ENCODE results near the gene SUMF1.
A peak's percentile ranks its signal among the peaks of the same experiment; 100 is the strongest.
"Not testable (repeated sequence)": the region's sequence is repeated elsewhere in the genome, so short reads cannot be mapped to it uniquely, and the experiment has no call there.

SUMF1 gene

DNA sequence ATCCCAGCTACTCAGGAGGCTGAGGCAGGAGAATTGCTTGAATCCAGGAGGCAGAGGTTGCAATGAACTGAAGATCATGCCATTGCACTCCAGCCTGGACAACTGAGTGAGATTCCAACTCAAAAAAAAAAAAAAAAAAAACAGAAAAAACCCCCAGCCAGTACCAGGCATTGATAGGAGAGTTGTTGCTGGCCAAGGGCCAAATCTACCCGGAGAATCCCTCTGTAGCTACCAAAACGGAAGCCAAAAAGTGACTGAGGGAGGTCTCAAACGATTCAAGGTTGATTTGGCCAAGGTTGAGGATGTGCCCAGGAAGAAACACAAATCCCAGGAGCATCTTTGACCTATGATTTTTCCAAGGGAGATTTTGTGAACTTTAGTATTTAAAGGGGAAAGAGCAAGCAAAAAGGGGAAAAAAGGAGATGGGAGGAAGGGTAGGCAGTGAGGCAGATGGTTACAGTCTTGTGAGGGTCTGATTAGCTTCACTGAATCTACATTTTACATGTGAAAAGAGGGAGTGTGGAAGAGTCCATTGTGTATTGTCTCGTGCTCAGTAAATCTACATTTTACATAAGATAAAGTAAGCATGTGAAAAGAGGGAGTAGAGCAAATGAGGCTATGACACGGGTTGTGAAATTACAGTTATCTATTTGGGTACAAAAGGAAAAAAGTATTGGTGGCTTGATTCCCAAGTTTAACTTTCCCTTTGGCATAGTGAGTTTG, 131.1 kb downstream of the SUMF1 start:
- peaks cover 16% of the 10 kb centered on the region for H3K4me1 ChIP-seq
- H3K9me3 ChIP-seq, result no peaks in the 10 kb centered on the region
- H3K4me3 ChIP-seq, result no peak overlapping the region
- DNase-seq (ENCODE audit: low spot score in 2 of 2), result peak; percentile 53 to 77
- in situ Hi-C loops (cut with MboI; ENCODE audit: low sequenced_read_pairs), result no loop called here
- H3K27me3 ChIP-seq (ENCODE audit: low read depth), result no peaks in the 10 kb centered on the region
- no peaks in the 10 kb centered on the region for H3K36me3 ChIP-seq (replicated peaks)

- H3K4me1 ChIP-seq, result peaks cover 9% of the 10 kb centered on the region
- no peaks in the 10 kb centered on the region for H3K9me3 ChIP-seq
- no peaks in the 10 kb centered on the region for H3K36me3 ChIP-seq (replicated peaks)
- in situ Hi-C loops (cut with MboI; ENCODE audit: low sequenced_read_pairs), result no loop called here
- no peak for DNase-seq (ENCODE audit: low spot score in 2 of 2)
- H3K4me3 ChIP-seq, result no peak overlapping the region
- H3K27me3 ChIP-seq (ENCODE audit: low read depth), result no peaks in the 10 kb centered on the region
Observed at GRCh38 chr3:4334548-4334947, 132.5 kb downstream of the SUMF1 start.

- peaks cover 9% of the 10 kb centered on the region for H3K4me1 ChIP-seq
- in situ Hi-C loops (cut with MboI; ENCODE audit: low sequenced_read_pairs), result no loop called here
- H3K27me3 ChIP-seq (ENCODE audit: low read depth), result no peaks in the 10 kb centered on the region
- no peak overlapping the region for H3K4me3 ChIP-seq
- no peak for DNase-seq (ENCODE audit: low spot score in 2 of 2)
- no peaks in the 10 kb centered on the region for H3K36me3 ChIP-seq (replicated peaks)
- H3K9me3 ChIP-seq, result 0 out of 2 replicates have a peak, but pooled peaks cover 3% of the 10 kb centered on the region
Observed at GRCh38 chr3:4332991-4333390, 134.1 kb downstream of the SUMF1 start.

DNA sequence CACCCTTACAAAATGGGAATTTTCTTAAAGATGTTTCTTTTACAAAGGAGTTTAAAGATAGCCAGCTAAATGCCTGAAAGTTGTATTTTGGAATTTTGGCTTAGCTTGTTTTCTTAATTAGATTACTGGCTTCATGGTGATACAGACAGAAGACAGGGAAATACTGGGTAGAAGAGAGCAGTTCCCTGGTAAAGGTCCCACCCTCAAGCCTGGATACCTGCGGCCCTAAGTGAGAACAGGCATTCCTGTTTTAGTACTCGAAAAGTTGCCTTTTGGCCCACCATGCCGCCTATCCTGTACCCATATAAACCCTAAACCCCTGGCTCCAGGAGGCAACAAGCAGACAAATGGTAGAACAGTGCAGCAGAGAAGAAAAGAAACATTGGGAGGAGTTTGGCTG, 134.5 kb downstream of the SUMF1 start:
- H3K4me1 ChIP-seq, result peaks cover 9% of the 10 kb centered on the region
- H3K36me3 ChIP-seq (replicated peaks), result no peaks in the 10 kb centered on the region
- H3K9me3 ChIP-seq, result 0 out of 2 replicates have a peak, but pooled peaks cover 3% of the 10 kb centered on the region
- DNase-seq (ENCODE audit: low spot score in 2 of 2), result no peak
- in situ Hi-C loops (cut with MboI; ENCODE audit: low sequenced_read_pairs), result no loop called here
- no peaks in the 10 kb centered on the region for H3K27me3 ChIP-seq (ENCODE audit: low read depth)
- H3K4me3 ChIP-seq, result no peak overlapping the region

- in situ Hi-C loops (cut with MboI; ENCODE audit: low sequenced_read_pairs), result no loop called here
- Histone ChIP-seq H3K9me3 (0 out of 2 replicates have a peak, but pooled peaks cover 3% of the 10 kb centered on the region), H3K4me1 (peaks cover 9% of the 10 kb centered on the region), H3K27me3 (ENCODE audit: low read depth) (no peaks in the 10 kb centered on the region), H3K4me3 (no peak overlapping the region), H3K36me3 (replicated peaks) (no peaks in the 10 kb centered on the region)
- no peak for DNase-seq (ENCODE audit: low spot score in 2 of 2)
Observed at GRCh38 chr3:4332111-4332510, 135.0 kb downstream of the SUMF1 start.

GRCh38 chr3:4329806-4330205, 137.3 kb downstream of the SUMF1 start:
- H3K4me1 ChIP-seq; H3K4me3 ChIP-seq; H3K27me3 ChIP-seq (ENCODE audit: low read depth); H3K9me3 ChIP-seq; DNase-seq (ENCODE audit: low spot score in 2 of 2); H3K36me3 ChIP-seq (replicated peaks); in situ Hi-C loops (cut with MboI; ENCODE audit: low sequenced_read_pairs): not testable (repeated sequence)

- Histone ChIP-seq H3K27me3 (ENCODE audit: low read depth) (no peaks in the 10 kb centered on the region), H3K9me3 (0 out of 2 replicates have a peak, but pooled peaks cover 3% of the 10 kb centered on the region), H3K36me3 (replicated peaks) (no peaks in the 10 kb centered on the region), H3K4me3 (no peak overlapping the region), H3K4me1 (no peaks in the 10 kb centered on the region)
- DNase-seq (ENCODE audit: low spot score in 2 of 2), result no peak
- in situ Hi-C loops (cut with MboI; ENCODE audit: low sequenced_read_pairs), result no loop called here
Observed at GRCh38 chr3:4326868-4327267, 140.2 kb downstream of the SUMF1 start.

DNA sequence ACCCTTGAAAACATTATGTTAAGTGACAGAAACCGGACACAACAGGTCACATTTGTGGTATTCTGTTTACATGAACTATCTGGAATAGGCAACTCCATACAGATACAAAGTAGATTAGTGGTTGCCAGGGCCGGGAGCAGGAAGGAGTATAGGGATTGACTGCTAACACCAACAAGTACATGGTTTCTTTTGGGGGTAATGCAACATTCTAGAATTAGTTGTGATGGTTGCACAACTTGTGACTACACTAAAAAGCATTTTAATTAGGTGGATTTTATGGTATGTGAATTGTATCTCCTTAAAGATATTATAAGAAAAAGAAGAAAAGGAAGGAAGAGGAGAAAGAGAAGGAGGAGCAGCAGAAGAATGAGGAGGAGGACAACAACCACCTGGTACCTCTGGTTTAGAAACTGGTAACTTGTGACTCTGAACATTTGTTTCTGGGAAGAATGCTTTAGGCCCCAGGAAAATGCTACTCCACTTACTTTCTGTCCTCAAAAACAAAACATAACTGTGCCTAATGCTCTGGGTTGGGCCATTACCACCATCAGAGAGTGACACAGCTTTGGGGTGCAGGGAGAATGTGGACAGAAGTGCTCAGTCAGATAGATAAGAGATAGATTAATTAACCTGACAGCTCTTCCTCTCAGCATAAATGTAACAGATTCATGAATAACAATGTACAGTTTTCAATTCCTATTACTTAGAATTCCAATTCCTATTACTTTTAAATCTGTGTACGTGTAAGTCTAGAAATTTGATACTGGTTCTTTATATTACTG, 143.6 kb downstream of the SUMF1 start:
- in situ Hi-C loops (cut with MboI; ENCODE audit: low sequenced_read_pairs), result loop anchor here (25.0 kb wide), 1 partner anchor 664 kb away; the partner anchor contains the start of gene BHLHE40
- Histone ChIP-seq H3K4me3 (no peak overlapping the region), H3K27me3 (ENCODE audit: low read depth) (no peaks in the 10 kb centered on the region), H3K9me3 (no peaks in the 10 kb centered on the region), H3K4me1 (peaks cover 12% of the 10 kb centered on the region), H3K36me3 (replicated peaks) (no peaks in the 10 kb centered on the region)
- DNase-seq (ENCODE audit: low spot score in 2 of 2), result no peak

DNA sequence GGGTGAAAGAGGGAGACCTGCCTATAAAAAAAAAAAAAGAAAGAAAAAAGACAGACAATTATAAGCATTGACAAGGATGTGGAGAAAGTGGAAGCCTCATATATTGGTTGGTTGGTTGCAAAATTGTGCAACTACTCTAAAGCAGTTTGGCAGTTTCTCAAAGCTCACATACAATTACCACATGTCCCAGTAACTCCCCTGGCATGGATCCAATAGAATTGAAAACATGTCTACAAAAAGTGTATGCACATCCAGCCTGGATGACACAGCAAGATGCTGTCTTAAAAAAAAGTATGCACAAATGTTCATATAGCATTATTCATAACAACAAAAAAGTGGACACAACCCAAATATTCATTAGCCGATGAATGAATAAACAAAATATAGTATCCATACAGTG, 144.4 kb downstream of the SUMF1 start:
- in situ Hi-C loops (cut with MboI; ENCODE audit: low sequenced_read_pairs), result loop anchor here (25.0 kb wide), 1 partner anchor 665 kb away; the partner anchor contains the start of gene BHLHE40

GRCh38 chr3:4321732-4322131, 145.3 kb downstream of the SUMF1 start:
- H3K9me3 ChIP-seq, result no peaks in the 10 kb centered on the region
- no peaks in the 10 kb centered on the region for H3K36me3 ChIP-seq (replicated peaks)
- DNase-seq (ENCODE audit: low spot score in 2 of 2), result no peak
- no peak overlapping the region for H3K4me3 ChIP-seq
- in situ Hi-C loops (cut with MboI; ENCODE audit: low sequenced_read_pairs), result loop anchor here (25.0 kb wide), 1 partner anchor 666 kb away; the partner anchor contains the start of gene BHLHE40
- H3K4me1 ChIP-seq, result peaks cover 12% of the 10 kb centered on the region
- no peaks in the 10 kb centered on the region for H3K27me3 ChIP-seq (ENCODE audit: low read depth)

More for the DNA sequence above, 144.4 kb downstream of the SUMF1 start:
- Histone ChIP-seq H3K27me3 (ENCODE audit: low read depth) (no peaks in the 10 kb centered on the region), H3K4me1 (peaks cover 12% of the 10 kb centered on the region), H3K9me3 (no peaks in the 10 kb centered on the region), H3K36me3 (replicated peaks) (no peaks in the 10 kb centered on the region), H3K4me3 (no peak overlapping the region)
- no peak for DNase-seq (ENCODE audit: low spot score in 2 of 2)

DNA sequence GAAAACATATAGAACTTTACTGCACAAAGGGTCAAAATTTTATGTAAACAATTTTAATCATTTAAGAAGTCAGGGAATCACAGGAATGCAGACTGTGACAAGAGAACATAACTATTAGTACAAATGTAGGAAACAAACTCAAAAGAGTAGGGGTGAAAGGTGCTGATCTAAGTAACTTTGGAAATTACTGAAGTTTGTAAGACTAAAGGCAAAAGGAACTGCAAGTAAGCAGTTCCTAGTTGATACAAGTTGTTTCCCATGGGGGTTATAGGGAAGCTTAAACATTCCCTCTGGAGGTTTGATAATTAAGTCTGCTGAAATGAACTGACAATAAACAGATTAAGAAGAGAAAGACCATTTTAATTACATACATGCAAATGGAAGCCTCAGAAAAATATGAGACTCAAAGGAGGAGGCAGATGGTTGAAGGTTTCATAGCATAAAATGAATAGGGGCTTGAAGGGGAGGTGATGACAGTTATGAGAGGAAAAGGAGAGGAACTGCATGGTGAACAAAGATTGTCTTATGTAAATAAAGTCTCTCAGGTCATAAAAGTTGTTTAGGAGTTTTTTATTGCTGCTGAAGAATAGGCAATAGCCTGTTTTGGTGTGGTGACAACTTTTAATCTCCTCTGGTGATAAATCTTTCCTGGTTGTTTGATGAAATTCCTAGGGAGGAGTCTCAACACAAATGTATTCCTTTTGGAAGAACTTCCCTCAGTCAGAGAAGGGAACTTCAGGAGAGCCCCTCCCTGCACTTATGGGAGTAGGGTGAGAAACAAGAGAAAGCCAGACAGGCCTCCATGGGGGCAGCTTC, 146.8 kb downstream of the SUMF1 start:
- H3K4me1 ChIP-seq, result peaks cover 12% of the 10 kb centered on the region
- no peaks in the 10 kb centered on the region for H3K9me3 ChIP-seq
- H3K36me3 ChIP-seq (replicated peaks), result no peaks in the 10 kb centered on the region
- in situ Hi-C loops (cut with MboI; ENCODE audit: low sequenced_read_pairs), result loop anchor here (25.0 kb wide), 1 partner anchor 667 kb away; the partner anchor contains the start of gene BHLHE40
- no peaks in the 10 kb centered on the region for H3K27me3 ChIP-seq (ENCODE audit: low read depth)
- DNase-seq (ENCODE audit: low spot score in 2 of 2), result peak; percentile 76 to 99
- no peak overlapping the region for H3K4me3 ChIP-seq

GRCh38 chr3:4314688-4315087, 152.4 kb downstream of the SUMF1 start:
- Histone ChIP-seq H3K4me3 (no peak overlapping the region), H3K27me3 (ENCODE audit: low read depth) (no peaks in the 10 kb centered on the region), H3K4me1 (peaks cover 11% of the 10 kb centered on the region), H3K36me3 (replicated peaks) (peaks cover 4% of the 10 kb centered on the region), H3K9me3 (no peaks in the 10 kb centered on the region)
- no peak for DNase-seq (ENCODE audit: low spot score in 2 of 2)
- in situ Hi-C loops (cut with MboI; ENCODE audit: low sequenced_read_pairs), result loop anchor here (25.0 kb wide), 1 partner anchor 673 kb away; the partner anchor contains the start of gene BHLHE40

GRCh38 chr3:4313606-4314293, 153.3 kb downstream of the SUMF1 start:
- peaks cover 4% of the 10 kb centered on the region for H3K36me3 ChIP-seq (replicated peaks)
- DNase-seq (ENCODE audit: low spot score in 2 of 2), result no peak
- no peaks in the 10 kb centered on the region for H3K27me3 ChIP-seq (ENCODE audit: low read depth)
- peaks cover 9% of the 10 kb centered on the region for H3K4me1 ChIP-seq
- no peaks in the 10 kb centered on the region for H3K9me3 ChIP-seq
- in situ Hi-C loops (cut with MboI; ENCODE audit: low sequenced_read_pairs), result loop anchor here (25.0 kb wide), 1 partner anchor 674 kb away; the partner anchor contains the start of gene BHLHE40
- no peak overlapping the region for H3K4me3 ChIP-seq

Measured in HAP-1 (cell line).